Activated CD8-positive, alpha-beta memory T cell treated with anti-CD3 and anti-CD28 coated beads for 1 hour (primary cell): ENCODE data around the gene ATG5.
A peak's percentile ranks its signal among the peaks of the same experiment; 100 is the strongest.

Source experiments
- DNase-seq, 2 donors: peaks; one replicate each; pipeline ENCODE4 v3.0.0-alpha.2; 2020; ENCODE audit warnings: low read depth in 1 of 2; ENCODE audit errors: extremely low read depth in 1 of 2

Gene ATG5

DNA sequence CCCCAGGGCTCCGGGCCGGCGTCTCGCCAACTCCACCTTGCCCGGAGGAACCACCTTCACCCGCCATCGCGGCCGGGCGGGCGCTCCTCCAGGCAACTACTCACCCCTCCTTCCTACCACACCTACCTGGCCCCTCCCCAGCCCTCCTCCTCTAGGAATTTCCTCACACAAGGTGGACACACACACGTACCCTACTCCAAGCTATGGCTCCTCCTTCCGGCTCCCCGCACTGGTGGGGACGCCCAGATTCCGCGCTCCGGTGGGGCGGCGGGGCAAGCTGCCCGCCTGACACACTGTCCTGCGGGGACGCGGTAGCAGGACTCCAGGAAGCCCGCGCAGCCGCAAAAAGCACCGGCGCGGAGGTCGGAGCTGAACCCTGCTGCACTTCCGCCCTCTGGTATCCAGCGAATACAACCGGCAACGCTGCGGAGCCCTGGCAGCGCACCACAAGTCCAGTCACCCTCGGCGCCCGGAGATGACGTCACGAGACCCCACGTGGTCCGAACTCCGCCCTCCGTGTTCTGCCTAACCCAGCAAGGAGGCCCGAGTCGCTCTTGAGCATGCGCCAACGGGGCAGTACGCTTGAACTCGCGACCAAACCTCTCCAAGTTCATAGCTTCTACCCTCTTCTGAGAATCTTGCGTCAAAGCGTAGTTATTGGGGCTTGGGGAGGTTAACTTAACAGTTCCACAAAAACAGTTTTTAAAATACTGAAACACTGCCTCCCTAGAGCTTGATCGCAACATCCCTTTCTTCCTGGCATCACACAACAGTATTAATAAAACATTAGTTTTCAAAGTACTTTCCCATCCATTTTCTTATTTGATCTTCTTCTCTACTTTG, at the start of gene ATG5:
Gene ATG5 (minus strand): TSS at position 425 of the 843 bp plus-strand sequence. CDS start 9,552 bp downstream, outside the sequence.
- peak; percentile 99 to 100 for DNase-seq

DNA sequence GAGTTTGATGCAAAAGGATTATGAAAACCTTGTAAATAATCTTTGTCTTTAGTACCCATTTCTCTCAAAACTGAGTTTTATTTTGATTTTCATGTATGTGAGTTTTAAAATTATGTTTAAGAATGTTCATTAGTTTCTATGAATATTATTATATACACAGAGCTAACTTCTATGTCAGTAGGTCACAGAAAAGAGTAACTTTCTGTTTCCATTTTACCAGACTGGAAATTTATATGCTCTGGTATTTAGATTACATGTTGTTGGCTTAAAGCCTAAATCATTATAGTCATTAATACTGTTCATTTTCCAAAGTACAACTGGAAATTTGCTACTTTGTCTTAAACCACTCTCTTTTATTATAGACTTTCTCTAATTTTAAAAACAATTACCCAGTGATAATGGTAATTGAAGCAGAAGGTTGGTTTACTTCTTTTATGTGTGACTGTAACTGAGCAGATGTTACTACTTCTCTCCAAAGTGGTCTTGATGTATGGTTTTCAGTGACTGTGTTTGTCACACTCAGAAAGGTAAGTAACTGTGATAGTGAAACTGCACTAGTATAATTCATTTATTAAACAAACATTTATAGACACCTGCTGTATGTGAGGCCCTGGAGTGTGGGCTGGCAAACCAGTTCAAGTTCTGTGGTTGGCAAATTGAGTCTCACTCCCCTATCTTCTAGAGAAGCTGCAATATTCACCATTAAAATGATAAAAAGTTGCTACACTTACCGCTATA, 48.1 kb upstream of the ATG5 start:
- DNase-seq, result no peak

DNA sequence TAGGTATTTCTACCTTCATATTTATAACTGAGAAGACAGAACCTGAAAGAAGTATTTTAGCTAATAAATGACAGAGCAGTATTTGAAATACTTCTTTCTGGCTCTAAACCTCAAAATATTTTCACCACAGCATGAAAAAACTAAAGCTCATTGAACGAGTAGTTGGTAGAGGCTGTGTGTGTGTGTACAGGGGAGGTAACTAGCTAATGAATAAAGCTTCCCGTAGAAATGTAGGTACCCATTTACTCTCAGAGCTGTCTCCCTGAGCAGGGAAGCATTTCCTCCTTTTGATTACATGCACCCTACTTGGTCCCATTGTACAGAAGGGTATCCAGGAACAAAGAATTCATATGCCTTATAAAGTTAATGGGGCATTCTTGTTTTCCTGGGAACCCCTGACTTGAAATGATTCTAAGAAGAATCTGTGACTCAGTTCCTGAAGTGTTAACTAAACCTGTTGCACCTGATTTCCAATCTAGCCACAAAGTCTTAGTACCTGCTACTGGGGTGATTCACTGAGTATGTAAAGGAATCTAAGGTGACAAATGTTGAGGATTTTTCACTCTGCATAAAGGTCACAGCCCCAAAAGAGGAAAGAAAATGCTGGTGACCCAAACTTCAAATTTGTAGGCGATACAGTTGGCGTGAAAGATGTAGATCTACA, 47.4 kb upstream of the ATG5 start:
- DNase-seq, result no peak

DNA sequence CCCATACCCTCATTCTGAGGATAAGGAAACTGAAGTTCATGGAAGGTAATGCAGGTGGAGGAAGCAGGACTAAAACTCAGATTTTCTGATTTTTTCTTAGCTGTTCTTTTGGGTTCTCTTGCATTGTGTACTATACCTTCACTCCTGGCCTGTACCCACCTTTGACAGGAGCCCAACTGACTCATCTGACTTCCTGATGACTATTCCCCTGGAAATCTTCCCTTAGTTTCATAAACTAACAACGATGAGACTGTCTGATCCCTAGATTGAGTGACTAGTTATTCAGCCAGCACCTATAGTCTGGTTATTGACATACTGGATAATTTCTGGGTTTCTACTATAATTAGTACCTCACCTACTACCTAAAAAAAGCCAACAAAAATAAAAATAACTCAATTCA, 45.1 kb upstream of the ATG5 start:
- DNase-seq, result no peak

DNA sequence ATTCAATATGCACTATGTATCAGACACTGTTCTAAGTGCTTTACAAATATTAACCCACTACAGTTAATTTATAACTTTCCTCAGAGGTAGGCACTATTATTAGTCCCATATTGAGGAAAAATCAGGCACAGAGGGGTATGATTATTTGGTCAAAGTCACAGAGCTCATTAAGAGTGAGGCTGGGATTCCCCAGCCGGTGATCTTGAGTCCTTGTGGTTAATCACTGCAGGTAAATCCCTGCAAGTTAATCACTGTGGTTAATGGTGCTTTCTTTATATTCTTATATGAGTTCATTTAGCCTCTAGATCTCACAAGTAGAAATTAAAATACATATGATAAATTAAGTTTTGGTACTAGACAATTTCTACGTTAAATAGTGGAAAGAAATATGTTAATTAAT, 44.2 kb upstream of the ATG5 start:
- DNase-seq, result no peak

DNA sequence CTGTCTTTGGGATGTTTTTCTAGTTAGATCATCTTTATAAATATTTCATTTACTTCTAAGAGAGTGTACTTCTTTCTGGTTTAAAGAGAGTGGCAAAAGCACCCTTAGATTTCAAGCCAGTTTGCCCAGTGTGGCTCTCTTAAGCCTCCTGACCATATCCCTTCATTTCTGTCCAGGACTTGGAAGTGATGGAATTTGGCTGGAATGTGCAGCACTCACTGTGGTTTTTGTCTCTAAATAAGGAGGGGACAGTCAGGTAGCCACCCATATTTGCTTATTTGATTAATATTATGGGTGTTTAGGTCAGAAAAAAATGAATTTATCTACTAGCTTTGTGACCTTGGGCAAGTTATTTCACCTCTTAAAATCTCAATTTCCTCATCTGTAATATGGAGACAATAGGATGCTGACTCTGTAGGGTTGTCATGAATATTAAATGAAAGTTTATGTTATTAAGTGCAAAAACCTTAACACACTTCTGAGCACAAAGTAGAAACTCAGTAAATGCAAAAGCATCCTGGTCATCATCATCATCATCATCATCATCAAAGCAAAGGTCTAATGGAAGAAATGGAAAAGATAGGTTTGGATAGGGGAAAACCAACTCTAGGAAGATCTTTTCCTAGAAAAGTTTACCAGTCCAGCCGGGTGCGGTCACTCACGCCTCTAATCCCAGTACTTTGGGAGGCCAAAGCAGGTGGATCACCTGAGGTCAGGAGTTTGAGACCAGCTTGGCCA, 38.0 kb upstream of the ATG5 start:
- DNase-seq, result no peak

DNA sequence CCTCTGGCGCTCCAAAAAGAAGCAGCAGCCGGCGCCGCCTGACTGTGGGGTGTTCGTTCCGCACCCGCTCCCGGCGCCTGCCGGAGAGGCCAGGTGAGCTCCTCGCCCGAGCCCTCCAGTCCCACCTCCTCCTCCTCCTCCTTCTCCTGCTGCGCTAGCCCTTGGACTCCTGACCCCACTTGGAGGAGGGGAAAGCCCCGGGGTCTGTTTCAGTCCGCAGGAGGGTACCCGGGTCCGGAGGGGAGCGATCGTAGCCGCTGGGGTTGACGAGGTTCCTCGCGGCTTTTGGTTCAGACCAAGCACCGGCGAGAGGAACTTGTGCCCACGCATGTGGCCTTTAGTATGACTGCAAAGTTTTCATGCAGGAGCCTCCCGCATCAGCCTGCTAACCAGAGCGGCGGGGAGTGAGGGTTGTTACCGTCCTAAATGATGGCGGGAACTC, 35.5 kb upstream of the ATG5 start:
- peak in 1 of 2 donors; percentile 1 for DNase-seq

DNA sequence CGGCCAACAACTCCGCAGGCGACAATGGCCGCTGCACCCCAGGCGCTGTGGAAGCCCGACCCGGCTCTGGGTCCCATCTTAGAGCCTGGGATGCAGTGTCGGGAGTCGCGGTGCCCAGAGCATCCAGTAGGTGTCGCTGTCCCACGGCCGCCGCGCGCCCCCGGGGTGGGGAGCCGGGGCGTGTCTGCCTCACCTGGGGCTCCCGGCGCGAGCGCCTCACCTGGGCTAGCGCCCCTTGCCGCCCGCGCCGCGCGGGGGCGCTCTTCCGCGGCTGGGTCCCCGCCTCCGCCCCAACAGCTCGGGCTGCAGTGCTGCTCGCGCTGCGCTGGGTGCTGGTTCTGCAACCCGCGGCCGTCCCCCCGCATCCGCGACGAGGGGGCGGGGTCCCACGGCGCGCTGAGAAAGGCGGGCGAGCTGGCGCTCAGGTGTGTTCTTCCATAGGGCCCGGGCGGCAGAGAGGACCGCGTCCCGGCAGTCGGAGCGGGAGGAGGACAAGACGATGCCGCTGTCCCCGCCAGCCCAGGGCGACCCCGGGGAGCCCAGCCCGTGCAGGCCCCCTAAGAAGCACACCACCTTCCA, 34.9 kb upstream of the ATG5 start, which contains the start of gene CRYBG1:
Gene CRYBG1 (plus strand): TSS at position 308 of the 579 bp plus-strand sequence. CDS start 192 bp downstream, at position 500.
- DNase-seq, result peak; percentile 31 to 43

DNA sequence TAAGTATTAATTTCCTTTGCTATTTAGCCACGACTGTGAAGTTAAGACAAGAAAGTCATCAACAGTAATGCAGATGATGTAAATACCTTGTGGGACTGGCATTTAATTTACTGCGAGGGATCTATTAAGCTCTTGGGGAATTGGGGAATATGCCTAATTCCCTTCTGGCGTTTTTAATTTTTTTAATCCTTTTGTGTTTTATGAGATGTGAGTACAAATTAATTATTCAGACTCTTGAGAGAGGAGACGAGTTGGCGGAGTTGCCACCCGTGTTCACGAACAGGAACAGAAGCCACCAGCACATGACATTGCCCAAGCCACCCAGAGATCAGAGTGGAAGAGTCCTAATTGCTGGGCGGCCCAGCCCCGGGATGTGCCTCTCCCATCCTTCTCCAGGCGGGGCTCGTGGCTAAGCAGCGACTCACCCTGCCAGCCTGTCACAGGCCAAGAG, 34.4 kb upstream of the ATG5 start:
- DNase-seq, result no peak

DNA sequence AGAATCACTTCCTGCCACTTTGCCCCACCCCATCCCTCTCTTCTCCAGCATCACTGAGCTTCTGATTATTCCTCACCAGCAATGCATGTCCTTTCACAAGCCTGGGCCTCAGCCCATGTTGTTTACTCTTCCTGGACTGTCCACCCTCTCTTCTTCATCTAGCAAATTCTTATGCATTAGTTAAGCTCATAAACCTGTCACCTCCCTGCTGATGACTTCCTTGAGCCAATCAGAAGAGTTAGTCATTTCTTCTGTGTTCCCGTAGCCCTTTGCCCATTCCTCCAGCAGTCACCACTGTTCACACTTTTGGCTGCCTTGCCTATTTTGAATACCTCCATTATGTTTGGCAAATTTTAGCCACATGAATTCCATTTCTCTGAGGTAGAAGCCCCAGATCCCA, 30.8 kb upstream of the ATG5 start:
- no peak for DNase-seq

DNA sequence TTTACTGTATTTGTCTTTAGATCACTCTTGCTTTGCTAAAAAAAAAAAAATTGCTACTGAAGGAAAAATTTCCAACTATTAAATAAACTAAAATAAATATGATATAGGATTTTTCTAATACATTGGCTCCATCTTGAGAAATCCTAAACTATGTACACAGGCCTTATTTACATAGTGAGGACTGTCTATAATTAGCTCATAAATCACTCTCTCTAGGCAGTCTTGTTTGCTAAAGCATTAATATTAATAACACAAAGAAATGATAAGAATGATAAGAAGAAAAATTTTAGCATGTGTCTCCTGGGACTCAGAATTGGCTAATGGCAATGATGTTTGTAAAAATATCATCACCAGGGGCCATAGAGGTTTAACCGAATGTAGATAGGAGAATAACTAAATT, 21.7 kb upstream of the ATG5 start:
- no peak for DNase-seq

DNA sequence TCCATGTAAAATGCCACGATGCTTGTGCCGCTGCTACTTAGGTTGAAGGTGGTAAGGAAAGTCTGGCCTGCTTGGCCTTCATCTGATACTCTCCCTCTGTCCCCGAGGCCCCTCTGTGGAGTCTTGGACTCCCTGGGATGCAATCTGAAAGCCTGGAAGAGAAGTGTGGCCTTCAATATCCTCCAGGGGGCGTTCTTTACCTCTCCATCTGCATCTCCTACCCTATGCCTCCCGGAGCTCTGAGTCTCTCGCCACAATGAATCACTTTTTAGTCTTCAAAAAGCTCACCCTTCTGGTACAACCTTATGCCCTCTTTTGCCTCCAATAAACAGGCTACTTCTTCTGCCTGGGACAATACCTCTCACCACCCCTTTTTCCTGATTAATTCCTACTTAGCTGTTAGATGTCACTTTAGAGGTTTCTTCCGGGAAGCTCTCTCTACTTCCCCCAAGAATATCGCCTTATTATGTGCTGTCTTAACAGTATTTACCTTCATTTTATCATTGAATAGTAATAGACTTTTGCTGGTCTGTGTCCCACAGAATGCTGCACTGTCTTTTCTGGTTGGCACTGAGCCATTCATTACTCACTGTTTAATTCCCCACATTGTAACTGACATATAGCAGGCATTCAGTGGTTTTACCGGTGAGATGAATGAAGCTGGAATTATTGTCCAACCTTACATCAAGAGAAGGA, 13.9 kb upstream of the ATG5 start:
- no peak for DNase-seq

DNA sequence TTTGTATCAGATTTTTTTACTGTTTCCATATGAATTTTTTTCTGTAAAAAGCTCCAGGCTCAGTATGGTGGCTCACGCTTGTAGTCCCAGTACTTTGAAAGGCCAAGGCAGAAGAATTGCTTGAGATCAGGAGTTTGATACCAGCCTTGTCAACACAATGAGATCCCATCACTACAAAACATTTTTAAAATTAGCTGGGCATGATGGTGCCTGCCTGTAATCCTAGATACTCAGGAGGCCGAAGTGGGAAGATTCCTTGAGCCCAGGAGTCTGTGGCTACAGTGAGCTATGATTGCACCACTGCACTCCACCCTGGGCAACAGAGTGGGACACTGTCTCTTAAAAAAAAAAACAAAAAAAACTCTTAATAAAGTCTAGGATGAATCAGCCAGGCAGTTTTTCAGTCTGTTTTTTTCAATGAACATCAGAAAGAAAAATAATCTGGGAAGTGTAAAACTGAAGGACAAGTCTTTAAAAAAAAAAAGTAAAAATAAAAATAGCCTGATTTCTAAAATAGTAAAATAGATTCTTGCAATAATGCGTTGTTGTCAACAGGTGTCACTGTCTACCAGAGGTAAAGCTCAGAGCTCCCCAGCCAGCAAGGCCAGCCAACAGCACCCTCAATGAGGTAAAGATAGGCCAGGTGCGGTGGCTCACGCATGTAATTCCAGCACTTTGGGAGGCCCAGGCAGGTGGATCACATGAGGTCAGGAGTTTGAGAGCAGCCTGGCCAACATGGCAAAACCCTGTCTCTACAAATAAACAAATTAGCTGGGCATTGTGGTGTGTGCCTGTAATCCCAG, 9.3 kb upstream of the ATG5 start:
- DNase-seq, result peak in 1 of 2 donors; percentile 10

DNA sequence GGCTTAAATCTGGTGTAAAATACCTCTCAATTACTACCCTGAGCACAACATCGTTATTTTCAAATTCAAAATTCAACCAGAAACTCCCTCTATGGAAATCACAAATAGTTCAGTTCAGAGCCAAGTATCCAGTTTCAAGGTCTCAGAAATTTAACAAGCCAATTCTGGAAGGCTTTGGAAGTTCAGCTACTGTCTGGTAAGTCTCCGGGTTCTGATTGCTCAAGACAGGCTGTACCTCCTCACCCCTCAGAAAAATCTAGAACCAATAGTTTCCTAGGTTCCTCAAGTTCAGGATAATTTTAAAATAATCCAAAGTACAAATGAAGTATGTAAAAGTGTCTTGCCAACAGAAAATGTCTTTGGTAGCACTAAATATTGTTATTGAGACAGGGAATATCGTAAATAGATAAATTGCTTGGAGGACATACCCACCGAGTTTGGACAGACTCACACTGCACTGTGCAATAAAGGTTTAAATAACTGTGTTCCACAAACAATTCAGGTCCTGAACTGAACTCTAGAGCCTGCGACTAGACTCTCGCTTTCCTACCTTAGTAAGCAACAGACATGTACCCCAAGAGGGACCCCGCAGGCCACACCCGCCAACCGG, 729 bp downstream of the ATG5 start:
- no peak for DNase-seq

DNA sequence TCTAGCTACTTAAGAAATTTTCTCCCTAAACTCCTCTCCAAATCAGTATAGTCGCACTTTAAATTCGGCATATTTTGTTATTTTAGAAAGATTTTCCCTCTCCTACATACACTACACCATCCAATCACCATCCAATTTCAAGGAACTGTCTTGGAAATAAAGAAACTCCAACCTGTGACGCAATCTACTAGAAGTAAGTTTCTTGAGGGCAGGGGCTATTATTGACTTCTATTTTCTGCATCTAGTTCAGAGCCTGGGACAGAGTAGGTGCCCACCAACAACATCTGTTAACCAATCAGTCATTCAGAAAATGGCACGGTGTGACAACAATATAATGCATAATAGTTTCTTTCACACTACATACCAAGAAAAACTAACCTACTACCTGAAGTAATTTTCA, 3.6 kb downstream of the ATG5 start:
- no peak for DNase-seq

DNA sequence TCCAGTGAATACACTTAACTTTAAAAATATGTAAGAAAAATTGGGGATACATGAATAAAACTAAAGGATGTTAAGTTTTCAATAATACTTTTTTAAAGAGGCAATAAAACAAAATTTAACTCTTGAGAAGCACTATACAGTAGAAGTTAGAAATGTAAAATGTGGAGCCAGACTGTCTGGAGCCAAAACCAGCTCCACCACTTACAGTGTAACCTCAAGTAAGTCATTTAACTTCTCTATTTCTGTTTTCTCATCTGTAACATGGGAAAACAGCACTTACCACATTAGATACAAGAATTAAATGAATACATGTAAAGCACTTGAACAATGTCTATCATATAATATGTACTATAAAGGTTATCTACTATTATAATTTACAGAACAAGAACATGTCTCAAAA, 6.7 kb downstream of the ATG5 start:
- no peak for DNase-seq

DNA sequence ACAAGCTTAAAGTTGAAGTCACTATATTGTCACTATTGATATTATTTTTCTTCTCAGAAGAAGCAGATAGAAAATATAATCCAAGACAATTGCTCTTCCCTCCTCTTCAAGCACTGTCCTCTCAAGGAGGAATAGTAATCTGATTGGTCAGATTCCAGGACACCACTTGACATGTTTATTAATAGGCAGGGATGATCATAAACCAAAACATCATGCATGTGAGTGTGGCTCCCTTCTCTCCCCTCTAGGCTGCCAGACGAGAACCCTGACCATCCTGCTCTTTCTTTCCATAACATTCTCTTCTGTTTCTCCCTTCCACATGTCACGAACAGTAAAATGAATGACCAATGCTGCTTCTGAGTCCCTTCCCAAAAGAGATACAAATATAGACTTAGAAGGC, 7.5 kb downstream of the ATG5 start:
- no peak for DNase-seq

DNA sequence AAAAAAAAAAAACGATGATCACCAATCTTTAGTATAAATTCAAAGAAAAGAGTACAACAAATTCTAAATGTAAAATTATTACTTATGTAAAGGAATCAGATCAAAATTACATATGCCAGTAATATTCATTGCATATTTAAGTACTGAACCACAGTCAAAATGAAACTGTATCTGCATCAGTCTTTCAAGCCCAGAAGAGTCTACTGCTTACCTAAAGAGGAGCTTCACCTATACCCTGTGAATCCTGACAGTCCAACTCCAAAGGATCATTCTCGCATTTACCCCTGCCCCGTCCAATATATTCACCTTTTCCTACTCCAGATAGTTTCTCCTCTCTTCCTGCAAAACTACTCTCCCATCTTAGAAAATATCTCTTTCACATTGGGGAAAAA, 9.2 kb downstream of the ATG5 start:
- no peak for DNase-seq
